ENCODE measurements around the gene AFP. TPM values are rescaled to one million over a fixed set of nuclear protein-coding genes. Genes with fewer than 3 reads are reported as not detected.

Gene AFP
- total RNA-seq, 1 donor = not detected

- Histone ChIP-seq H3K27ac (ENCODE audit: low read depth, low read length) (no peak overlapping the region), H3K79me2 (ENCODE audit: insufficient read depth, low read length) (no peaks in the 10 kb centered on the region), H3K9me3 (ENCODE audit: low read depth, low read length) (no peaks in the 10 kb centered on the region), H4K20me1 (ENCODE audit: insufficient read depth, low read length) (no peaks in the 10 kb centered on the region), H3K36me3 (ENCODE audit: insufficient read depth, low read length) (no peaks in the 10 kb centered on the region), H2AFZ (ENCODE audit: low read length) (no peak overlapping the region), H3K4me3 (ENCODE audit: insufficient read depth, low read length) (no peak overlapping the region), H3K4me1 (ENCODE audit: insufficient read depth, low read length) (no peaks in the 10 kb centered on the region), H3K4me2 (ENCODE audit: insufficient read depth, low read length) (no peak overlapping the region), H3K27me3 (ENCODE audit: insufficient read depth, low read length) (peaks cover 11% of the 10 kb centered on the region)
- TF ChIP-seq CTCF (IDR thresholded peaks at IDR 0.05; ENCODE audit: extremely low read depth, low read depth, low read length) = no peak
- DNase-seq (ENCODE audit: insufficient read length, low spot score, missing footprints) = no peak
These were observed 18.0 kb upstream of the AFP start for GRCh38 chr4:73417973-73418372.

DNA sequence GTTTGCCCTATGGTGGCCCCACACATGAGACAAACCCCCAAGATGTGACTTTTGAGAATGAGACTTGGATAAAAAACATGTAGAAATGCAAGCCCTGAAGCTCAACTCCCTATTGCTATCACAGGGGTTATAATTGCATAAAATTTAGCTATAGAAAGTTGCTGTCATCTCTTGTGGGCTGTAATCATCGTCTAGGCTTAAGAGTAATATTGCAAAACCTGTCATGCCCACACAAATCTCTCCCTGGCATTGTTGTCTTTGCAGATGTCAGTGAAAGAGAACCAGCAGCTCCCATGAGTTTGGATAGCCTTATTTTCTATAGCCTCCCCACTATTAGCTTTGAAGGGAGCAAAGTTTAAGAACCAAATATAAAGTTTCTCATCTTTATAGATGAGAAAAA is 17.3 kb upstream of the AFP start:
- H3K36me3 ChIP-seq (ENCODE audit: insufficient read depth, low read length) = no peaks in the 10 kb centered on the region
- no peak overlapping the region for H3K27ac ChIP-seq (ENCODE audit: low read depth, low read length)
- H3K4me3 ChIP-seq (ENCODE audit: insufficient read depth, low read length) = no peak overlapping the region
- H3K9me3 ChIP-seq (ENCODE audit: low read depth, low read length) = no peaks in the 10 kb centered on the region
- TF ChIP-seq CTCF (IDR thresholded peaks at IDR 0.05; ENCODE audit: extremely low read depth, low read depth, low read length) = no peak
- H3K4me2 ChIP-seq (ENCODE audit: insufficient read depth, low read length) = no peak overlapping the region
- no peaks in the 10 kb centered on the region for H4K20me1 ChIP-seq (ENCODE audit: insufficient read depth, low read length)
- peaks cover 5% of the 10 kb centered on the region for H3K27me3 ChIP-seq (ENCODE audit: insufficient read depth, low read length)
- no peaks in the 10 kb centered on the region for H3K4me1 ChIP-seq (ENCODE audit: insufficient read depth, low read length)
- no peaks in the 10 kb centered on the region for H3K79me2 ChIP-seq (ENCODE audit: insufficient read depth, low read length)
- H2AFZ ChIP-seq (ENCODE audit: low read length) = no peak overlapping the region
- DNase-seq (ENCODE audit: insufficient read length, low spot score, missing footprints) = no peak

DNA sequence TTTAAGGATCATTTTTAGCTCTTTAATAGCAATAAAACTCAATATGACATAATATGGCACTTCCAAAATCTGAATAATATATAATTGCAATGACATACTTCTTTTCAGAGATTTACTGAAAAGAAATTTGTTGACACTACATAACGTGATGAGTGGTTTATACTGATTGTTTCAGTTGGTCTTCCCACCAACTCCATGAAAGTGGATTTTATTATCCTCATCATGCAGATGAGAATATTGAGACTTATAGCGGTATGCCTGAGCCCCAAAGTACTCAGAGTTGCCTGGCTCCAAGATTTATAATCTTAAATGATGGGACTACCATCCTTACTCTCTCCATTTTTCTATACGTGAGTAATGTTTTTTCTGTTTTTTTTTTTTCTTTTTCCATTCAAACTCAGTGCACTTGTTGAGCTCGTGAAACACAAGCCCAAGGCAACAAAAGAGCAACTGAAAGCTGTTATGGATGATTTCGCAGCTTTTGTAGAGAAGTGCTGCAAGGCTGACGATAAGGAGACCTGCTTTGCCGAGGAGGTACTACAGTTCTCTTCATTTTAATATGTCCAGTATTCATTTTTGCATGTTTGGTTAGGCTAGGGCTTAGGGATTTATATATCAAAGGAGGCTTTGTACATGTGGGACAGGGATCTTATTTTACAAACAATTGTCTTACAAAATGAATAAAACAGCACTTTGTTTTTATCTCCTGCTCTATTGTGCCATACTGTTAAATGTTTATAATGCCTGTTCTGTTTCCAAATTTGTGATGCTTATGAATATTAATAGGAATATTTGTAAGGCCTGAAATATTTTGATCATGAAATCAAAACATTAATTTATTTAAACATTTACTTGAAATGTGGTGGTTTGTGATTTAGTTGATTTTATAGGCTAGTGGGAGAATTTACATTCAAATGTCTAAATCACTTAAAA is 16.6 kb upstream of the AFP start:
- H3K4me1 ChIP-seq (ENCODE audit: insufficient read depth, low read length) = no peaks in the 10 kb centered on the region
- H3K4me2 ChIP-seq (ENCODE audit: insufficient read depth, low read length) = no peak overlapping the region
- no peak for TF ChIP-seq CTCF (IDR thresholded peaks at IDR 0.05; ENCODE audit: extremely low read depth, low read depth, low read length)
- no peak overlapping the region for H3K4me3 ChIP-seq (ENCODE audit: insufficient read depth, low read length)
- H2AFZ ChIP-seq (ENCODE audit: low read length) = no peak overlapping the region
- H3K27ac ChIP-seq (ENCODE audit: low read depth, low read length) = no peak overlapping the region
- no peaks in the 10 kb centered on the region for H3K9me3 ChIP-seq (ENCODE audit: low read depth, low read length)
- H3K79me2 ChIP-seq (ENCODE audit: insufficient read depth, low read length) = no peaks in the 10 kb centered on the region
- DNase-seq (ENCODE audit: insufficient read length, low spot score, missing footprints) = no peak
- no peaks in the 10 kb centered on the region for H3K36me3 ChIP-seq (ENCODE audit: insufficient read depth, low read length)
- H3K27me3 ChIP-seq (ENCODE audit: insufficient read depth, low read length) = no peaks in the 10 kb centered on the region
- H4K20me1 ChIP-seq (ENCODE audit: insufficient read depth, low read length) = no peaks in the 10 kb centered on the region

GRCh38 chr4:73420615-73421014 is 15.4 kb upstream of the AFP start:
- Histone ChIP-seq H3K9me3 (ENCODE audit: low read depth, low read length) (no peaks in the 10 kb centered on the region), H3K27ac (ENCODE audit: low read depth, low read length) (no peak overlapping the region), H3K4me1 (ENCODE audit: insufficient read depth, low read length) (no peaks in the 10 kb centered on the region), H3K27me3 (ENCODE audit: insufficient read depth, low read length) (no peaks in the 10 kb centered on the region), H3K79me2 (ENCODE audit: insufficient read depth, low read length) (no peaks in the 10 kb centered on the region), H3K4me3 (ENCODE audit: insufficient read depth, low read length) (no peak overlapping the region), H2AFZ (ENCODE audit: low read length) (no peak overlapping the region), H3K36me3 (ENCODE audit: insufficient read depth, low read length) (no peaks in the 10 kb centered on the region), H4K20me1 (ENCODE audit: insufficient read depth, low read length) (no peaks in the 10 kb centered on the region), H3K4me2 (ENCODE audit: insufficient read depth, low read length) (no peak overlapping the region)
- TF ChIP-seq CTCF (IDR thresholded peaks at IDR 0.05; ENCODE audit: extremely low read depth, low read depth, low read length) = no peak
- no peak for DNase-seq (ENCODE audit: insufficient read length, low spot score, missing footprints)

Data from osteoblast (primary cell).